Endothelial cell of umbilical vein (primary cell): Measurements from ENCODE around the gene CDC42SE1. TPM values are rescaled to one million over a fixed set of nuclear protein-coding genes. Genes with fewer than 3 reads are reported as not detected.

Source experiments
- BruUV-seq: library from RNA; stranded (reverse); fragments of 400-500 nt; replicated peaks from 2 replicates; lab custom pipeline; 2021; lab: Mats Ljungman, UMichigan
- CTCF ChIA-PET: fragments of 300-600, 350-600 bp; sonication (Branson Sonifier 250); formaldehyde crosslinking; loops from one replicate; lab custom pipeline; 2021; ENCODE audit warnings: antibody characterized with exemption, inconsistent platforms; lab: Charles Lee
- POLR2A ChIA-PET: fragments of 300-600, 350-600 bp; sonication (Branson Sonifier 250); formaldehyde crosslinking; loops from one replicate; lab custom pipeline; 2021; ENCODE audit warnings: antibody characterized with exemption, inconsistent platforms; lab: Charles Lee
- DNase-seq: peaks from one replicate; pipeline ENCODE4 v3.0.0-alpha.2; 2011; ENCODE audit warnings: low read depth, low spot score
- FAIRE-seq: peaks from 2 replicates; lab custom pipeline; 2011; peaks lifted over from hg19 to GRCh38; lab: Jason Lieb, UNC
- H2AFZ ChIP-seq: 2 replicates; pipeline ENCODE4 v1.6.0; 2012; ENCODE audit warnings: low read depth, low read length, control low read depth, inconsistent platforms
- H3K27ac ChIP-seq: 2 replicates; pipeline ENCODE4 v1.5.1; 2011; ENCODE audit warnings: low read depth, mild to moderate bottlenecking, control low read depth, low read length, moderate library complexity; ENCODE audit not compliant: insufficient read depth
- H3K27me3 ChIP-seq, 2 experiments: 2 replicates each; pipeline versions ENCODE4 v1.6.0 to v1.6.1; 2011; ENCODE audit warnings: low read length in 2 of 2, mixed read lengths in 1 of 2; ENCODE audit not compliant: control insufficient read depth in 2 of 2, insufficient read depth in 2 of 2
- H3K36me3 ChIP-seq, 2 experiments: 2 replicates in 1 of 2; 3 replicates in 1 of 2; pipeline ENCODE4 v1.5.1; 2011; ENCODE audit warnings: low read length in 2 of 2, mild to moderate bottlenecking in 1 of 2, moderate library complexity in 1 of 2; ENCODE audit not compliant: control insufficient read depth in 2 of 2, insufficient read depth in 2 of 2; ENCODE audit errors: extremely low read depth in 1 of 2
- H3K4me1 ChIP-seq: 3 replicates; pipeline ENCODE4 v1.5.1; 2011; ENCODE audit warnings: mild to moderate bottlenecking, low read length; ENCODE audit not compliant: control insufficient read depth, insufficient read depth; ENCODE audit errors: extremely low read depth
- H3K4me2 ChIP-seq: 2 replicates; pipeline ENCODE4 v1.6.1; 2011; ENCODE audit warnings: low read length, control low read depth, mixed read lengths; ENCODE audit not compliant: insufficient read depth
- H3K4me3 ChIP-seq, 3 experiments: fragments of 200-600 bp in 1 of 3; sonication (generic), shearing (Covaris generic) in 1 of 3; replicated peaks in 1 of 3; 2 replicates each; pipeline ENCODE4 v1.5.1; 2011 to 2016; ENCODE audit warnings: control low read depth in 3 of 3, low read length in 3 of 3, mild to moderate bottlenecking in 2 of 3, inconsistent platforms in 1 of 3, low read depth in 1 of 3, moderate library complexity in 1 of 3; ENCODE audit not compliant: insufficient read depth in 1 of 3
- H3K79me2 ChIP-seq: 2 replicates; pipeline ENCODE4 v1.6.0; 2012; ENCODE audit warnings: low read length, inconsistent platforms; ENCODE audit not compliant: control insufficient read depth, insufficient read depth
- H3K9ac ChIP-seq: replicated peaks from 2 replicates; pipeline ENCODE3; 2011; ENCODE audit warnings: low read length, control low read depth; ENCODE audit not compliant: insufficient read depth; ENCODE audit errors: extremely low read depth
- H3K9me1 ChIP-seq: replicated peaks from 3 replicates; pipeline ENCODE4 v1.6.0; 2011; ENCODE audit warnings: mild to moderate bottlenecking, low read length; ENCODE audit not compliant: control insufficient read depth, insufficient read depth; ENCODE audit errors: extremely low read depth
- H3K9me3 ChIP-seq: replicated peaks from 2 replicates; pipeline ENCODE4 v1.5.1; 2012; ENCODE audit warnings: low read length, inconsistent platforms; ENCODE audit not compliant: control insufficient read depth, insufficient read depth
- H4K20me1 ChIP-seq: replicated peaks from 2 replicates; pipeline ENCODE3; 2011; ENCODE audit warnings: mild to moderate bottlenecking, low read length; ENCODE audit not compliant: control insufficient read depth, insufficient read depth; ENCODE audit errors: extremely low read depth
- EZH2 ChIP-seq: IDR thresholded peaks from 2 replicates; pipeline ENCODE4 v1.6.1; 2012; ENCODE audit warnings: borderline replicate concordance, low read depth, mild to moderate bottlenecking, moderate library complexity, low read length, inconsistent platforms; ENCODE audit not compliant: severe bottlenecking
- FOS ChIP-seq: IDR thresholded peaks from 2 replicates; pipeline ENCODE4 v1.6.1; 2011; ENCODE audit warnings: mild to moderate bottlenecking, low read length, moderate library complexity, borderline replicate concordance; ENCODE audit not compliant: insufficient read depth
- GATA2 ChIP-seq: IDR thresholded peaks from 2 replicates; pipeline ENCODE4 v1.7.0; 2011; ENCODE audit warnings: low read depth, mild to moderate bottlenecking, moderate library complexity, mixed read lengths, low read length; ENCODE audit not compliant: insufficient read length, insufficient read depth
- JUN ChIP-seq: IDR thresholded peaks from 2 replicates; pipeline ENCODE4 v1.6.1; 2011; ENCODE audit warnings: borderline replicate concordance, low read depth; ENCODE audit not compliant: insufficient read length, insufficient read depth
- MAX ChIP-seq: IDR thresholded peaks from 2 replicates; pipeline ENCODE4 v1.6.1; 2011; ENCODE audit not compliant: insufficient read depth, insufficient read length
- MYC ChIP-seq: IDR thresholded peaks from one replicate; pipeline ENCODE4 v1.6.1; 2011; ENCODE audit warnings: mild to moderate bottlenecking, low read depth, low read length
- POLR2A ChIP-seq: IDR thresholded peaks from 2 replicates; pipeline ENCODE4 v1.6.1; 2012; ENCODE audit warnings: low read depth, mild to moderate bottlenecking, control low read depth, low read length
- POLR2AphosphoS5 ChIP-seq: IDR thresholded peaks from 2 replicates; pipeline ENCODE4 v1.6.1; 2012; ENCODE audit warnings: low read depth, mild to moderate bottlenecking, control low read depth, low read length, moderate library complexity; ENCODE audit not compliant: insufficient read depth
- dilution Hi-C: fragments of 300-500 bp; cut with MboI; formaldehyde crosslinking; loops from one replicate; pipeline ENCODE4 v1.15.0; 2019; ENCODE audit warnings: low sequenced_read_pairs; ENCODE audit not compliant: extremely low pct_ligation_motif_present
- intact Hi-C: fragments of 100-400 bp; cut with micrococcal nuclease; formaldehyde crosslinking; loops from one replicate; pipeline ENCODE4 v1.10.0; 2022
- polyA plus RNA-seq, 4 experiments: library from polyadenylated mRNA; depleted of rRNA in 3 of 4; stranded (reverse) in 3 of 4; unstranded in 1 of 4; fragments of >200 nt; gene quantifications; 2 replicates each; pipeline versions ENCODE4 v1.2.1 to v1.2.3, GENCODE V29; 2011 to 2012; ENCODE audit warnings: missing spikeins in 1 of 4
- total RNA-seq: library from RNA; stranded (reverse); gene quantifications from 2 replicates; pipeline ENCODE4 v1.2.3, GENCODE V29; 2021
- TF ChIP-seq, protein P1 (sequence below), 2 donors: IDR thresholded peaks; 1 replicate in 1 of 2; 2 replicates in 1 of 2; pipeline ENCODE4 v1.5.1; 2011; ENCODE audit warnings: low read length in 2 of 2, mild to moderate bottlenecking in 2 of 2, moderate library complexity in 2 of 2, control low read depth in 1 of 2, inconsistent platforms in 1 of 2, low read depth in 1 of 2; ENCODE audit not compliant: insufficient read depth in 1 of 2; ENCODE audit errors: extremely low read depth in 1 of 2

Gene CDC42SE1
- total and polyA plus RNA-seq, 2 donors (not counting 3 experiments of a cell fraction or from before 2014, with no cell fraction given), result 59.6 to 85.9 TPM

DNA sequence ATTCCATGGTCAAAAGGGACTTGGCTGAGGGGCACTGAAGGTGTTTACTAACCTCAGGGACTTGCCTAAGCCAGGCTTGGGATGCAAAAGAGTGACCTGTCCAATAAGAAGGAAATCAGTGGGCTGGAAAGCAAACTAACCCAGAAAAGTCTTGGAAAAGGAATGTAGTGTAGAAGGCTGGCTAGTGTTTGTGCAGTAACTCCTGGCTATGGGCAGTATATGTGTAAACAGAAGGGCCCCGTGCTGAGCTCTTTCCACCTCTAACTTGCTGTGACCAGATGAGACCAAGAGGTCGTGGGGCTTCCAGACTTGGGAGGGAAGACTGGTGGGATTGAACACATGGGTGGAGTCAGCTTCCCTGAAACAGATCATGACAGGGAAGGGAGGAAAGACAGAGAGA, 56.8 kb downstream of the CDC42SE1 start:
- peaks cover 28% of the 10 kb centered on the region for H3K4me1 ChIP-seq
- no peaks in the 10 kb centered on the region for H3K27me3 ChIP-seq
- H3K4me2 ChIP-seq, result no peak overlapping the region
- no peak for DNase-seq
- dilution Hi-C loops, result no loop called here
- H3K27ac ChIP-seq, result no peak overlapping the region
- ChIA-PET POLR2A (no interaction called here), CTCF (interaction anchor here (0.8 to 12.3 kb wide), 2 partner anchors 21 to 97 kb away, joined by 3 to 278 read pairs; partner anchors contain the start of genes ANXA9 and CERS2)
- H3K79me2 ChIP-seq, result no peaks in the 10 kb centered on the region
- peaks cover 0 to 3% of the 10 kb centered on the region in 2 experiments for H3K36me3 ChIP-seq
- no peak for TF ChIP-seq JUN
- no peak for TF ChIP-seq POLR2AphosphoS5
- TF ChIP-seq GATA2, result no peak
- TF ChIP-seq MAX, result no peak
- TF ChIP-seq POLR2A, result no peak
- no peak for TF ChIP-seq EZH2
- TF ChIP-seq MYC, result no peak
- TF ChIP-seq FOS, result no peak
- TF ChIP-seq, protein P1, sequence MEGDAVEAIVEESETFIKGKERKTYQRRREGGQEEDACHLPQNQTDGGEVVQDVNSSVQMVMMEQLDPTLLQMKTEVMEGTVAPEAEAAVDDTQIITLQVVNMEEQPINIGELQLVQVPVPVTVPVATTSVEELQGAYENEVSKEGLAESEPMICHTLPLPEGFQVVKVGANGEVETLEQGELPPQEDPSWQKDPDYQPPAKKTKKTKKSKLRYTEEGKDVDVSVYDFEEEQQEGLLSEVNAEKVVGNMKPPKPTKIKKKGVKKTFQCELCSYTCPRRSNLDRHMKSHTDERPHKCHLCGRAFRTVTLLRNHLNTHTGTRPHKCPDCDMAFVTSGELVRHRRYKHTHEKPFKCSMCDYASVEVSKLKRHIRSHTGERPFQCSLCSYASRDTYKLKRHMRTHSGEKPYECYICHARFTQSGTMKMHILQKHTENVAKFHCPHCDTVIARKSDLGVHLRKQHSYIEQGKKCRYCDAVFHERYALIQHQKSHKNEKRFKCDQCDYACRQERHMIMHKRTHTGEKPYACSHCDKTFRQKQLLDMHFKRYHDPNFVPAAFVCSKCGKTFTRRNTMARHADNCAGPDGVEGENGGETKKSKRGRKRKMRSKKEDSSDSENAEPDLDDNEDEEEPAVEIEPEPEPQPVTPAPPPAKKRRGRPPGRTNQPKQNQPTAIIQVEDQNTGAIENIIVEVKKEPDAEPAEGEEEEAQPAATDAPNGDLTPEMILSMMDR (IDR thresholded peaks at IDR 0.05; ENCODE audit: extremely low read depth in 1 of 2, insufficient read depth in 1 of 2, low read depth in 1 of 2, low read length in 2 of 2), result no peak
- no peak overlapping the region for H2AFZ ChIP-seq
- H4K20me1 ChIP-seq, result no peaks in the 10 kb centered on the region
- H3K9ac ChIP-seq, result no peak overlapping the region
- BruUV-seq, result no TSS peak
- no peak overlapping the region for H3K4me3 ChIP-seq
- FAIRE-seq, result no peak
- intact Hi-C loops, result no loop called here
- H3K9me3 ChIP-seq, result no peaks in the 10 kb centered on the region
- no peaks in the 10 kb centered on the region for H3K9me1 ChIP-seq
